AG04449 (cell line): ENCODE measurements around the gene GSTM2.

Experiments
- CTCF ChIA-PET: fragments of 350-600 bp; formaldehyde crosslinking; extraction: SDS; loops from one replicate; lab custom pipeline; 2021; ENCODE audit warnings: antibody characterized with exemption; lab: Yijun Ruan, JAX
- POLR2A ChIA-PET: fragments of 400-600, 350-600 bp; formaldehyde crosslinking; extraction: SDS; loops from one replicate; lab custom pipeline; 2020; ENCODE audit warnings: antibody characterized with exemption, inconsistent platforms; lab: Yijun Ruan, JAX
- DNase-seq: peaks from one replicate; pipeline ENCODE4 v3.0.0-alpha.2; 2010; ENCODE audit warnings: low read depth, low spot score
- H3K4me3 ChIP-seq: 2 replicates; pipeline ENCODE4 v1.5.1; 2011; ENCODE audit warnings: low read depth, mild to moderate bottlenecking, control low read depth, low read length
- TF ChIP-seq, protein P1 (sequence below): IDR thresholded peaks from one replicate; pipeline ENCODE4 v1.5.1; 2011; ENCODE audit warnings: mild to moderate bottlenecking, moderate library complexity, low read length, control low read depth, inconsistent platforms; ENCODE audit not compliant: insufficient read depth; ENCODE audit errors: missing control alignments

Gene GSTM2

DNA sequence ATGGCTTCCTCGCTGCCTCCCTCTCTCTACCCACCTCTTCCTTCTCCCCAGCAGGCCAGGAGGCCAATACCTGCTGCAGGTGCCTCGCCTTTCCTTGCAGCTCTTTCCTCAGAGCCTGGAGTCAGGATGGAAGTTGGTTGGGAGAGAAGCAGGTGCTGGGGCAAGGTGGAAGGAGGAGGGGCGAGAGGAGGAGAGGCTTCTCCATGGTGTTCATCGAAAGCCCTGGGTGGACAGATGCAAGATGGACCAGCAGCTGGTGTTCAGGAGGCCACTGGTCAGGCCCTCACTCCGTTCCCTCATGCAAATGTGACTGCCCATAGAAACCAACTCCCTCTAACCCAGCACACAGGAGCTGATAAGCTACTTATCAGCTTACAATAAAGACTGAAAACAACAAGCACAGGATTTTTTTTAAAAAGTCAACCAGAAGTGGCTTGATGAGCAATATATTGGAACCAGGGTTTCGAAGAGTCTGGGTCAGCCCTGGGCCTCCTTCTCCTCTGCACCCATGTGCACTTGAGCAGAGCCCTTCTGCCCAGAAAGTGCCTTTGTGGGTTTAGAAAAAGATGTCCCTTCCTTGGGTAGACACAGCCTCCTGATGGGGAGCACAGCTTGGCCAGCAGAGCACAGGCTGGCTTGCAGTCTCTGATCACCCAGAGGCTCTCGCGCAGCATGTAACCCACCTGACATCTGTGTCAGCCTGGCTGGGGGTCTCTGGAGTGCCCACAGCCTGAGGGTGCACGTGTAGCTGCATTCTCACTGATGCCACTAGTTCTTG lies 28.6 kb upstream of the GSTM2 start:
- TF ChIP-seq, protein P1, sequence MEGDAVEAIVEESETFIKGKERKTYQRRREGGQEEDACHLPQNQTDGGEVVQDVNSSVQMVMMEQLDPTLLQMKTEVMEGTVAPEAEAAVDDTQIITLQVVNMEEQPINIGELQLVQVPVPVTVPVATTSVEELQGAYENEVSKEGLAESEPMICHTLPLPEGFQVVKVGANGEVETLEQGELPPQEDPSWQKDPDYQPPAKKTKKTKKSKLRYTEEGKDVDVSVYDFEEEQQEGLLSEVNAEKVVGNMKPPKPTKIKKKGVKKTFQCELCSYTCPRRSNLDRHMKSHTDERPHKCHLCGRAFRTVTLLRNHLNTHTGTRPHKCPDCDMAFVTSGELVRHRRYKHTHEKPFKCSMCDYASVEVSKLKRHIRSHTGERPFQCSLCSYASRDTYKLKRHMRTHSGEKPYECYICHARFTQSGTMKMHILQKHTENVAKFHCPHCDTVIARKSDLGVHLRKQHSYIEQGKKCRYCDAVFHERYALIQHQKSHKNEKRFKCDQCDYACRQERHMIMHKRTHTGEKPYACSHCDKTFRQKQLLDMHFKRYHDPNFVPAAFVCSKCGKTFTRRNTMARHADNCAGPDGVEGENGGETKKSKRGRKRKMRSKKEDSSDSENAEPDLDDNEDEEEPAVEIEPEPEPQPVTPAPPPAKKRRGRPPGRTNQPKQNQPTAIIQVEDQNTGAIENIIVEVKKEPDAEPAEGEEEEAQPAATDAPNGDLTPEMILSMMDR = no peak
- POLR2A ChIA-PET = interaction anchor here (1.6 to 2.2 kb wide), 3 partner anchors 91 to 345 kb away, joined by 7 to 11 read pairs (median 7); partner anchors contain the start of genes AHCYL1 and GNAI3
- DNase-seq = no peak
- CTCF ChIA-PET = interaction anchor here (0.5 to 18.9 kb wide), 43 partner anchors 13 to 664 kb away, joined by 3 to 830 read pairs (median 5); partner anchors contain the start of genes AHCYL1, AMPD2, CYB561D1 and EPS8L3
- no peak overlapping the region for H3K4me3 ChIP-seq

DNA sequence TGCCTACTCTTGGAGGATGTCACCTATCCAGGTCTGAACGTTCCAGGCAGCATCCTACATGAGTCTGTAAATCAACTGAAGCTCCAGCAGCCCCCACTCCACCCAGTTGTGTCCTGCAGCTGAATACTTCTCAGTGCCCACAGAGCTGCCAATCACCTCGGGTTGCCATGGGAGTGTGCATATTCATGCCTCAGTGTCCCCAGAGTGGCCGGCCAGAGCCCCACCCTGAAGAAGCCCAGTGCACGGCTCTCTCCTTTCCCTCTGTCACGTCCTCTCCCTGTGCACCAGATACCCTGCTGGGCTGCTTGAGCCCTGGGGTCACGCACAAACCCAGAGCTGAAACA lies 28.0 kb upstream of the GSTM2 start:
- TF ChIP-seq, protein P1 = no peak
- no peak overlapping the region for H3K4me3 ChIP-seq
- DNase-seq = no peak
- POLR2A ChIA-PET = interaction anchor here (0.7 to 2.2 kb wide), 5 partner anchors 91 to 345 kb away, joined by 3 to 11 read pairs (median 7); partner anchors contain the start of genes AHCYL1 and GNAI3
- CTCF ChIA-PET = interaction anchor here (0.6 to 18.9 kb wide), 57 partner anchors 13 to 665 kb away, joined by 3 to 830 read pairs (median 5); partner anchors contain the start of genes AHCYL1, AMPD2, CYB561D1 and EPS8L3

DNA sequence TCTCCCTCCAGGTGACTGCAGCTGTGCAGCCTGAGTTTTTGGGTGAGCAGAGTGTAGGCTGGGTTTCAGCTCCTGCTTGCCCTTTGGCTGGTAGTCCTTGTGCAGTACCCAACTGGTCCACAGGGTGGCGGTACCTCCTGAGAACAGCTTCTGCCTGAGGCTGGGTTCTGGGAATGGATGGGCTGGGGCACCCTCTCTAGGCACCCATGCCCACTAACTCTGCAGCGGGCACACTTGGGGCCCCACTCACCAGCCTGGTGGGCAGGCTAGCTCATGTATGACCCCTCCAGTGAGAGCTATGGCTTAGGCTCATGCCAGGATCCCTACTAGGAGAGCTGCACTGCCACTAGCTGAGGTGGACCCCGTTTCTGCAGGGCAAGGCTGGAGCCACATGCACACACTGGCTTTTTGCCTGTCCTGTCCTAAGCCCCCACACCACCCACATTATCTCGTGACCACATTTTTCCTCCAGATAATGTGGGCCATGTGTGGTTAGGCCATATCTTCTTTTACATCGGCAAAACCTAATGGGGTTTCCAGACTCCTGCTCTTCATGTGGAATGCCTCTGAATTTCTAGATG lies 27.5 kb upstream of the GSTM2 start:
- TF ChIP-seq, protein P1 = peak; percentile 90
- CTCF ChIA-PET = interaction anchor here (0.6 to 18.9 kb wide), 65 partner anchors 13 to 413 kb away, joined by 3 to 830 read pairs (median 4); partner anchors contain the start of genes AHCYL1, AMPD2, CYB561D1 and EPS8L3
- POLR2A ChIA-PET = interaction anchor here (0.6 to 2.2 kb wide), 6 partner anchors 92 to 344 kb away, joined by 3 to 11 read pairs (median 5); partner anchors contain the start of genes AHCYL1 and GNAI3
- DNase-seq = no peak
- no peak overlapping the region for H3K4me3 ChIP-seq

DNA sequence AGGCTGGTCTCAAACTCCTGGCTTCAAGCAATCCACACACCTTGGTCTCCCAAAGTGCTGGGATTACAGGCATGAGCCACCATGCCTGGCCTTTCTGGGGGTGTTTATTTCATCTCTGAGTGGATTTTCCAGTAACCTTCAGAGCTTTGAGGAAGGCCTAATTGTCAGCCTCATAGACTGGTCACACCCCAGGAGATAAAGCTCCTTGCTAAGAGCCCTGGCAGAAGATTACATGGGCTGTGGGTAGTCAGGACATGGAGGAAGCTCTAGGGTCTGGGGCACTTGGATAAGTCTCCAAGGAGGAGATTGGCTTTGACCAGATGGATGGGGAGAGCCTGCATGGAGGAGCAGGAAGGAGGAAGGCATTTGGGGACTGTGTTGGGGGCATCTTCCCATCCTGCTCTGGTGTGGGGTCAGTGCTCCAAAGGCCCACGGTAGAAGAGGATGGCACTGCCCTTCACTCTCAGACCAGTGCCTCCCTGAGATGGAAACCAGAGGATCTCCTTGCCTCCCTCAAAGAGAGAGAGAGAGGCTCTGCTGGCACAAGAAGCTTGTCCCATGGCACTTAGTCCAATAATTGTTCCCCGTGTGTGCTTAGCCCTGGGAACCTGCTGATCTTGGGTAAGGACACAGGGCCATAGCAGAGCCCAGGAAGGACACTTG lies 26.6 kb upstream of the GSTM2 start:
- CTCF ChIA-PET = interaction anchor here (0.6 to 18.9 kb wide), 42 partner anchors 12 to 412 kb away, joined by 3 to 830 read pairs (median 7); partner anchors contain the start of genes AHCYL1, AMPD2, CYB561D1 and EPS8L3
- DNase-seq = no peak
- POLR2A ChIA-PET = interaction anchor here (0.6 to 1.8 kb wide), 4 partner anchors 93 to 343 kb away, joined by 3 to 11 read pairs (median 5); partner anchors contain the start of genes AHCYL1 and GNAI3
- H3K4me3 ChIP-seq = no peak overlapping the region
- TF ChIP-seq, protein P1 = no peak

DNA sequence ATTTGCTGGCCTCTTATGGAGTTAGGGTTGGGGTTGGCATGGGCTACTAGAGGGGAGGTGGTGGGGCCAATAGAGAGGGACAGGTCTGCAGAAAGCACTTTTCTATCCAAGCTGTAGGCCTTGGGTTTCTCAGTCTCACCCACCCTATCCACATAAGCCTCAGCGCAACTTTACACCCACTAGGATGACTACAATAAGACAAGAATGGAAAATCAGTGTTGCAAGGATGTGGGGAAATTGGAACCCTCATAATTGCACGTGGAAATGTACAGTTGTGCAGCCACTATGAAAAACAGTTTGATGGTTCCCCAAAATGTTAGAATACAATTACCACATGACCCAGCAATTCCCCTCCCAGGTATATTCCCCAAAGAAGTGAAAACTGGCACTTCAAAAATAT lies 26.0 kb upstream of the GSTM2 start:
- TF ChIP-seq, protein P1 = no peak
- POLR2A ChIA-PET = no interaction called here
- H3K4me3 ChIP-seq = no peak overlapping the region
- CTCF ChIA-PET = interaction anchor here (0.6 to 18.9 kb wide), 21 partner anchors 11 to 412 kb away, joined by 3 to 830 read pairs (median 13); partner anchors contain the start of genes AHCYL1, AMPD2, EPS8L3 and GNAI3
- DNase-seq = no peak
